Dermis microvascular lymphatic vessel endothelial cell (primary cell): Measurements from ENCODE around the gene SHB. TPM values are rescaled to one million over a fixed set of nuclear protein-coding genes. Genes with fewer than 3 reads are reported as not detected.

Experiments used
- DNase-seq, 2 donors: peaks; one replicate each; pipeline versions ENCODE4 v3.0.0 to v3.0.0-alpha.2; 2010; ENCODE audit warnings: low read depth in 2 of 2
- total RNA-seq: library from RNA; depleted of rRNA; stranded (reverse); fragments of >200 nt; gene quantifications from 2 replicates; pipeline ENCODE4 v1.2.1, GENCODE V29; 2014

Gene SHB
- total RNA-seq, 1 donor from 2014 or later: 14.1 TPM

GRCh38 chr9:37936965-37937364, 132.1 kb downstream of the SHB start:
- peak in 1 of 2 donors; percentile 34 for DNase-seq

- DNase-seq: no peak
Observed at GRCh38 chr9:37936376-37936775, 132.7 kb downstream of the SHB start.

- no peak for DNase-seq
Observed at GRCh38 chr9:37935096-37935495, 133.9 kb downstream of the SHB start.

GRCh38 chr9:37931592-37931991, 137.4 kb downstream of the SHB start:
- peak in 1 of 2 donors; percentile 38 for DNase-seq

GRCh38 chr9:37929441-37929895, 139.6 kb downstream of the SHB start:
- DNase-seq: peak in 1 of 2 donors; percentile 81

GRCh38 chr9:37928552-37929430, 140.2 kb downstream of the SHB start:
- no peak for DNase-seq

GRCh38 chr9:37927601-37928551, 141.2 kb downstream of the SHB start:
- DNase-seq: no peak

GRCh38 chr9:37927132-37927531, 141.9 kb downstream of the SHB start:
- DNase-seq: no peak

GRCh38 chr9:37926737-37927118, 142.3 kb downstream of the SHB start:
- no peak for DNase-seq

- DNase-seq: no peak
Observed at GRCh38 chr9:37925786-37926736, 143.0 kb downstream of the SHB start.

- DNase-seq: no peak
Observed at GRCh38 chr9:37925006-37925405, 144.0 kb downstream of the SHB start.

GRCh38 chr9:37924538-37924937, 144.5 kb downstream of the SHB start:
- no peak for DNase-seq

GRCh38 chr9:37923796-37924427, 145.1 kb downstream of the SHB start:
- DNase-seq: no peak

GRCh38 chr9:37923118-37923795, 145.8 kb downstream of the SHB start:
- no peak for DNase-seq

- DNase-seq: no peak
Observed at GRCh38 chr9:37922363-37923117, 146.5 kb downstream of the SHB start.

- DNase-seq: no peak
Observed at GRCh38 chr9:37921546-37922300, 147.3 kb downstream of the SHB start.

- DNase-seq: no peak
Observed at GRCh38 chr9:37921168-37921510, 147.9 kb downstream of the SHB start.

- DNase-seq: no peak
Observed at GRCh38 chr9:37920471-37921167, 148.4 kb downstream of the SHB start.
